DOHH2 (cell line): Measurements from ENCODE around the gene ZKSCAN3.

Experiments
- H3F3A ChIP-seq: fragments of 200-600 bp; sonication (generic), shearing (Covaris generic); 2 replicates; pipeline ENCODE4 v1.6.0; 2016; ENCODE audit warnings: antibody characterized with exemption, mild to moderate bottlenecking; ENCODE audit not compliant: control insufficient read depth, insufficient read depth
- H3K27ac ChIP-seq: fragments of 200-600 bp; sonication (generic); 2 replicates; pipeline ENCODE4 v1.5.1; 2014; ENCODE audit warnings: low read depth, mild to moderate bottlenecking, low read length, moderate library complexity
- H3K27me3 ChIP-seq: fragments of 200-600 bp; sonication (generic); 2 replicates; pipeline ENCODE4 v1.6.1; 2014; ENCODE audit warnings: mild to moderate bottlenecking, low read length, mixed read lengths; ENCODE audit not compliant: control insufficient read depth
- H3K36me3 ChIP-seq: fragments of 200-600 bp; sonication (generic); 2 replicates; pipeline ENCODE4 v1.6.1; 2014; ENCODE audit warnings: mild to moderate bottlenecking, low read length, moderate library complexity, mixed read lengths; ENCODE audit not compliant: control insufficient read depth
- H3K4me1 ChIP-seq: fragments of 200-600 bp; sonication (generic); 2 replicates; pipeline ENCODE4 v1.6.1; 2014; ENCODE audit warnings: mild to moderate bottlenecking, low read length, mixed read lengths; ENCODE audit not compliant: control insufficient read depth
- H3K4me2 ChIP-seq: fragments of 200-600 bp; sonication (generic); 2 replicates; pipeline ENCODE4 v1.6.0; 2014; ENCODE audit warnings: mild to moderate bottlenecking, low read length, moderate library complexity
- H3K4me3 ChIP-seq: fragments of 200-600 bp; sonication (generic); 2 replicates; pipeline ENCODE4 v1.5.1; 2014; ENCODE audit warnings: mild to moderate bottlenecking, low read length, mixed read lengths
- H3K79me2 ChIP-seq: fragments of 200-600 bp; sonication (generic); 2 replicates; pipeline ENCODE4 v1.6.1; 2014; ENCODE audit warnings: mild to moderate bottlenecking, low read length, mixed read lengths; ENCODE audit not compliant: control insufficient read depth
- H3K9me2 ChIP-seq: fragments of 200-600 bp; sonication (generic); replicated peaks from 2 replicates; pipeline ENCODE4 v1.6.1; 2014; ENCODE audit warnings: mild to moderate bottlenecking, low read length, mixed read lengths; ENCODE audit not compliant: control insufficient read depth
- H3K9me3 ChIP-seq: fragments of 200-600 bp; sonication (generic); 2 replicates; pipeline ENCODE4 v1.6.1; 2014; ENCODE audit warnings: antibody characterized with exemption, low read length, mixed read lengths; ENCODE audit not compliant: control insufficient read depth, insufficient read depth
- H4K20me1 ChIP-seq: fragments of 200-600 bp; sonication (generic); 2 replicates; pipeline ENCODE4 v1.6.0; 2014; ENCODE audit warnings: low read depth, mild to moderate bottlenecking, antibody characterized with exemption, low read length, moderate library complexity; ENCODE audit not compliant: control insufficient read depth, insufficient read depth
- CTCF ChIP-seq: fragments of 200-600 bp; sonication (generic); IDR thresholded peaks from one replicate; pipeline ENCODE4 v1.5.1; 2014; ENCODE audit warnings: antibody characterized with exemption, mild to moderate bottlenecking, low read depth, low read length; ENCODE audit not compliant: poor library complexity, severe bottlenecking
- EZH2phosphoT487 ChIP-seq: fragments of 200-600 bp; sonication (generic); IDR thresholded peaks from 2 replicates; pipeline ENCODE4 v1.6.1; 2017; ENCODE audit warnings: borderline replicate concordance, mild to moderate bottlenecking, antibody characterized with exemption, low read length, moderate library complexity, mixed read lengths

Gene ZKSCAN3

GRCh38 chr6:28368522-28368921 is 18.8 kb downstream of the ZKSCAN3 start:
- no peaks in the 10 kb centered on the region for H3F3A ChIP-seq
- H3K4me3 ChIP-seq, result no peak overlapping the region
- no peak overlapping the region for H3K4me2 ChIP-seq
- H4K20me1 ChIP-seq, result no peaks in the 10 kb centered on the region
- no peaks in the 10 kb centered on the region for H3K9me2 ChIP-seq
- H3K4me1 ChIP-seq, result peaks cover 22% of the 10 kb centered on the region
- H3K27ac ChIP-seq, result no peak overlapping the region
- H3K36me3 ChIP-seq, result peaks cover 26% of the 10 kb centered on the region
- H3K79me2 ChIP-seq, result no peaks in the 10 kb centered on the region
- H3K27me3 ChIP-seq, result no peaks in the 10 kb centered on the region
- no peaks in the 10 kb centered on the region for H3K9me3 ChIP-seq
- no peak for TF ChIP-seq CTCF
- no peak for TF ChIP-seq EZH2phosphoT487

- TF ChIP-seq CTCF (no peak), EZH2phosphoT487 (no peak)
- no peak overlapping the region for H3K4me2 ChIP-seq
- peaks cover 19% of the 10 kb centered on the region for H3K36me3 ChIP-seq
- H3K9me2 ChIP-seq, result no peaks in the 10 kb centered on the region
- no peaks in the 10 kb centered on the region for H3K27me3 ChIP-seq
- H3K9me3 ChIP-seq, result no peaks in the 10 kb centered on the region
- H3K4me1 ChIP-seq, result peaks cover 22% of the 10 kb centered on the region
- H3K4me3 ChIP-seq, result no peak overlapping the region
- no peaks in the 10 kb centered on the region for H4K20me1 ChIP-seq
- no peaks in the 10 kb centered on the region for H3K79me2 ChIP-seq
- H3K27ac ChIP-seq, result no peak overlapping the region
- 0 out of 2 replicates have a peak, but pooled peaks cover 4% of the 10 kb centered on the region for H3F3A ChIP-seq
Measured at GRCh38 chr6:28369463-28369862, 19.7 kb downstream of the ZKSCAN3 start.

DNA sequence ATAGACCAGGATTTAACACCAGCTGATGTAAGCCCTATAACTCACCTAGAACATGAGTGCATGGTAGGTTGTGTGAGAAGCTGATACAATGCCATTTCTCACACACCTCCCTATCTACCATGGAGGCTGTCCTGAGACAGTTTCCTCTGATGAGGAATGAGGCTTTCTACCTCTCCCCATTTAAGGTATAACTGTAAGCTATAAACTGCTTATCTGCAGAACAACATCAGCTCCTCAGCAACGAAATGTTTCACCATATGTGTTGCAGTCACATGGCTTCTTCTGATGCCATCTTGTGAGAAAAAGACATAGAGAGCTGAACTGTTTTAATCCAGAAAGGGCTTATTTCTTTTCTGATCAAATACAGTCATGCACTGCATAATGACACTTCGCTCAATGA is 20.7 kb downstream of the ZKSCAN3 start:
- Histone ChIP-seq H3K4me2 (no peak overlapping the region), H3K27ac (no peak overlapping the region), H4K20me1 (no peaks in the 10 kb centered on the region), H3K27me3 (no peaks in the 10 kb centered on the region), H3K36me3 (peaks cover 13% of the 10 kb centered on the region), H3K79me2 (no peaks in the 10 kb centered on the region), H3K9me3 (no peaks in the 10 kb centered on the region), H3K4me1 (peaks cover 22% of the 10 kb centered on the region), H3K9me2 (no peaks in the 10 kb centered on the region), H3K4me3 (no peak overlapping the region), H3F3A (0 out of 2 replicates have a peak, but pooled peaks cover 4% of the 10 kb centered on the region)
- TF ChIP-seq EZH2phosphoT487, result no peak
- TF ChIP-seq CTCF, result no peak
